Stimulated activated CD4-positive, alpha-beta T cell treated with anti-CD3 and anti-CD28 coated beads, TNF-alpha, amount 100 ng/mL, for 4 hours (primary cell): ENCODE measurements around the gene HAGHL.
"Not testable (repeated sequence)": the region's sequence is repeated elsewhere in the genome, so short reads cannot be mapped to it uniquely, and the experiment has no call there.

Experiments
- DNase-seq, 3 experiments: peaks; one replicate each; pipeline ENCODE4 v3.0.0-alpha.2; 2020; ENCODE audit warnings: low read depth in 3 of 3

HAGHL gene

GRCh38 chr16:708019-708418 is 18.9 kb upstream of the HAGHL start:
- no peak for DNase-seq

GRCh38 chr16:708959-709358 is 17.9 kb upstream of the HAGHL start:
- no peak for DNase-seq

- no peak for DNase-seq
These were observed 17.1 kb upstream of the HAGHL start for GRCh38 chr16:709566-710499.

GRCh38 chr16:710500-711075 is 16.3 kb upstream of the HAGHL start:
- no peak for DNase-seq

GRCh38 chr16:711084-711483 is 15.8 kb upstream of the HAGHL start:
- DNase-seq, result no peak

GRCh38 chr16:711548-712320 is 15.2 kb upstream of the HAGHL start:
- peak; percentile 53 to 80 (median 57) for DNase-seq

GRCh38 chr16:712740-713250 is 14.1 kb upstream of the HAGHL start:
- DNase-seq, result not testable (repeated sequence)

- DNase-seq, result no peak
These were observed 12.8 kb upstream of the HAGHL start for GRCh38 chr16:714079-714478.

- DNase-seq, result peak; percentile 75 to 92 (median 75)
These were observed 12.1 kb upstream of the HAGHL start, which contains the start of gene METRN for GRCh38 chr16:714558-715476. Gene METRN (plus strand): TSS chr16:715118. CDS start chr16:715290, 172 bp downstream.

GRCh38 chr16:715477-716199 is 11.3 kb upstream of the HAGHL start:
- no peak for DNase-seq

- no peak for DNase-seq
These were observed 10.7 kb upstream of the HAGHL start for GRCh38 chr16:716200-716568.

GRCh38 chr16:716768-717325 is 10.1 kb upstream of the HAGHL start:
- no peak for DNase-seq

GRCh38 chr16:717450-718245 is 9.3 kb upstream of the HAGHL start:
- no peak for DNase-seq

GRCh38 chr16:718389-718788 is 8.5 kb upstream of the HAGHL start:
- DNase-seq, result no peak

GRCh38 chr16:718922-719321 is 8.0 kb upstream of the HAGHL start:
- DNase-seq, result no peak

GRCh38 chr16:719815-720446 is 7.0 kb upstream of the HAGHL start:
- DNase-seq, result no peak

GRCh38 chr16:720447-720989 is 6.4 kb upstream of the HAGHL start:
- no peak for DNase-seq

- peak in 2 of 3 experiments; percentile 42 to 68 for DNase-seq
These were observed 5.7 kb upstream of the HAGHL start, which contains the start of gene ANTKMT for GRCh38 chr16:720990-721764. Gene ANTKMT (plus strand): TSS chr16:721146. CDS start chr16:721275, 129 bp downstream.
